NCI-H748 (cell line): ENCODE results near the gene PLN.

Source experiments
- DNase-seq: peaks from one replicate; lab custom pipeline; 2025; ENCODE audit not compliant: unreplicated experiment; lab: John Stamatoyannopoulos, UW

Gene PLN

GRCh38 chr6:118578617-118579016 lies 30.5 kb downstream of the PLN start:
- DNase-seq: no peak

- no peak for DNase-seq
Measured at GRCh38 chr6:118579786-118580185, 31.7 kb downstream of the PLN start.

- peak; percentile 76 for DNase-seq
Measured at GRCh38 chr6:118580585-118581419, 32.7 kb downstream of the PLN start.

- no peak for DNase-seq
Measured at GRCh38 chr6:118581489-118581959, 33.4 kb downstream of the PLN start.

- DNase-seq: no peak
Measured at GRCh38 chr6:118584911-118585310, 36.8 kb downstream of the PLN start.

- DNase-seq: no peak
Measured at GRCh38 chr6:118586746-118587485, 38.8 kb downstream of the PLN start.

- no peak for DNase-seq
Measured at GRCh38 chr6:118588626-118589025, 40.5 kb downstream of the PLN start.

GRCh38 chr6:118589186-118589585 lies 41.1 kb downstream of the PLN start:
- no peak for DNase-seq

- DNase-seq: no peak
Measured at GRCh38 chr6:118589649-118590365, 41.7 kb downstream of the PLN start.

- DNase-seq: no peak
Measured at GRCh38 chr6:118591897-118592296, 43.8 kb downstream of the PLN start.

- no peak for DNase-seq
Measured at GRCh38 chr6:118594877-118595276, 46.8 kb downstream of the PLN start.

GRCh38 chr6:118596774-118597320 lies 48.8 kb downstream of the PLN start:
- DNase-seq: no peak

- DNase-seq: no peak
Measured at GRCh38 chr6:118597636-118598035, 49.5 kb downstream of the PLN start.

- no peak for DNase-seq
Measured at GRCh38 chr6:118598324-118598723, 50.2 kb downstream of the PLN start.

- no peak for DNase-seq
Measured at GRCh38 chr6:118602300-118602699, 54.2 kb downstream of the PLN start.

GRCh38 chr6:118603372-118603771 lies 55.3 kb downstream of the PLN start:
- DNase-seq: no peak

- DNase-seq: no peak
Measured at GRCh38 chr6:118606268-118606667, 58.2 kb downstream of the PLN start.

GRCh38 chr6:118606858-118607257 lies 58.8 kb downstream of the PLN start:
- no peak for DNase-seq
